ENCODE results near the gene LSP1.

GRCh38 chr11:1919391-1920127 is 66.7 kb downstream of the LSP1 start, which contains the start of gene TNNT3:
- TF ChIP-seq CTCF (IDR thresholded peaks at IDR 0.05 in 8 of 11, conservative IDR thresholded peaks at IDR 0.05 in 3 of 11), result no peak
- TF ChIP-seq POLR2A (IDR thresholded peaks at IDR 0.05), result no peak
